SKM-1 (cell line): ENCODE data around the gene L3MBTL1.
"Not testable (repeated sequence)": the region's sequence is repeated elsewhere in the genome, so short reads cannot be mapped to it uniquely, and the experiment has no call there.

Source experiments
- DNase-seq: peaks from one replicate; lab custom pipeline; 2025; ENCODE audit not compliant: unreplicated experiment; lab: John Stamatoyannopoulos, UW

L3MBTL1 gene

DNA sequence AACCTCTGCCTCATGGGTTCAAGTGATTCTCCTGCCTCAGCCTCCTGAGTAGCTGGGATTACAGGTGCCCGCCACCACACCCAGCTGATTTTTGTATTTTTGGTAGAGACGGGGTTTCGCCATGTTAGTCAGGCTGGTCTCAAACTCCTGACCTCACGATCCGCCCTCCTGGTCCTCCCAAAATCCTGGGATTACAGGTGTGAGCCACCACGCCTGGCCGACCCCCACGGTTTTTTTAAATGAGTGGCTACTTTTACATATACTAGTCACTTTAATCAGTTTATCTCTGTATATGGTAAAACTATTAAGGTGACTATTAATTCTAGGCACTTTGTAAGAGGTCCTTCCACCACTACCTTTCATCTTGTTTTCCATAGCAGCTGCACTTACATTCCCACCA lies 5.5 kb upstream of the L3MBTL1 start:
- not testable (repeated sequence) for DNase-seq

GRCh38 chr20:43506238-43506637 lies 1.3 kb upstream of the L3MBTL1 start:
- no peak for DNase-seq

- no peak for DNase-seq
Measured at GRCh38 chr20:43508106-43508505, 609 bp downstream of the L3MBTL1 start.

GRCh38 chr20:43508604-43509040 lies 1.1 kb downstream of the L3MBTL1 start:
- no peak for DNase-seq

GRCh38 chr20:43511879-43512278 lies 4.4 kb downstream of the L3MBTL1 start:
- no peak for DNase-seq

DNA sequence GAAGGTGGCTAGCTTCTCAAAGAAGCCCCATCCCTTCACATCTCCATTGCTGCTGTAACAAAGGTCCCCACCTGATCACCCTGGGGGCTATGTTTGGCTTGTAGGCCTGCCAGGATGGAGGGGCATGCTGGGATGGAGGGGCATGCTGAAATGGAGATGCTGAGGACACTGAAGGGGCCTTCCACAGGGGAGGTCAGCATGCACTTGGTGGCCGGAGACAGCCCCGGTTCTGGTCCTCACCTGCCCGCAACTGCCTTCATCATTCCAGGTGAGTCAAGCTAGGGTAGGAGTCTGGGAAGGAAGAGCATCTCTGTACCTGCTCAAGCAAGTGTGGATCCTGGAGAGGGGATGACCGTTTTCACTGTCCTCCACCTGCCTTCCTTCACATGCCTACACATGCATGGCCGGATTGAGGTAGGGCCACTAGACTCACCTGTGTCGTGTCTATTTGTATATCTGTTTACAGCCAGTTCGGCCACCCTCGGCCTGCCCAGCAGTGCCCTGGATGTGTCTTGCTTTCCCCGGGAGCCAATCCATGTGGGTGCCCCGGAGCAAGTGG lies 6.0 kb downstream of the L3MBTL1 start:
- DNase-seq: no peak

DNA sequence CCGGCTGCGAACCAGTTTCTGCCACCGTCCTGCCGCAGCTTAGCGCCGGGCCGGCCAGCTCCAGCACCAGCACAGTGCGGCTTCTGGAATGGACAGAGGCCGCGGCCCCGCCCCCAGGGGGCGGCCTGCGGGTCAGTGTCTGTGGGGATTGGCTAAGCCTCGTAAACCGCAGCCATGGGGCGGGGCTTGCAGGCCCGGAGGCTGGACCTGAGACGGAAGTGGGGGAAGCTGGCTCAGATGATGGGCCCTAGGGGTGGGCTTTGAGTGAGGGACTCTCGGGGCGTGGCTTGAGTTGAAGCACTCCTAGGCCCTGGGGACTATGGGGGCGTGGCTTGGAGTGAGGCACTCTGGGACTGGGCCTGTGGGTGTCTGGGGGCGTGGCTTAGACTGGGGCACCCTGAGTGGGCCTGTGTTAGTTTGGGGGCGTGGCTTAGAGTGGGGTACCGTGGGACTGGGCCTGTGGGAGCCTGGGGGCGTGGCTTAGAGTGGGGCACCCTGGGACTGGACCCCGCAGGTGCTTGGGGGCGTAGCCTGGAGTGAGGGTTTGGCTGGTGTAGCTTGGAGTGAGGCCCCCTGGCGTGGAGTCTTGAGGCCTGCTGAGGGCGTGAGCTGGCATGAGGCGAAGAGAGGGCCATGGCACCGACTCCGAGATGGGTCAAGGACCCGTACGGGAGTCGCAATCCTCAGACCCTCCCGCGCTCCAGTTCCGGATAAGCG lies 6.6 kb downstream of the L3MBTL1 start:
- peak; percentile 99 for DNase-seq

- DNase-seq: no peak
Measured at GRCh38 chr20:43514648-43514999, 7.1 kb downstream of the L3MBTL1 start.

DNA sequence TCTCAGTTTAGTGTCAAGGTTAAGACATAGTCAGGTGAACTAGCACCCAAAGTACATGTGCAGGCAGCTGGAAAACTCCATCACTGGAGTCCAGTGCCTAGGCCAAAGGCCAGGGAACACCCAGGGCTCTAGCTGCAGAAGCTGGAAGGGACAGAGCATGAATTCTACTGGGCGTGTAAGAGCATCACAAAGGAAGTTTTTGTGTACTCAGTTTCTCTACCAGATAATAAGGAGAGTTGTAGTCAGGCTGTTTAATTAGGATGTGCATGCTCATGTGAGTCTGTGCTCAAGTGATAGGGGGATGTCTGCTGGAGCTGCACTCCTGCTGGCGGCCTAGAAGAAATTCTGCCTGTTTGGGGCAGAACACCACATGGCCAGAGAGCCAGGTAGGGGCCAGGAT lies 8.1 kb downstream of the L3MBTL1 start:
- no peak for DNase-seq

DNA sequence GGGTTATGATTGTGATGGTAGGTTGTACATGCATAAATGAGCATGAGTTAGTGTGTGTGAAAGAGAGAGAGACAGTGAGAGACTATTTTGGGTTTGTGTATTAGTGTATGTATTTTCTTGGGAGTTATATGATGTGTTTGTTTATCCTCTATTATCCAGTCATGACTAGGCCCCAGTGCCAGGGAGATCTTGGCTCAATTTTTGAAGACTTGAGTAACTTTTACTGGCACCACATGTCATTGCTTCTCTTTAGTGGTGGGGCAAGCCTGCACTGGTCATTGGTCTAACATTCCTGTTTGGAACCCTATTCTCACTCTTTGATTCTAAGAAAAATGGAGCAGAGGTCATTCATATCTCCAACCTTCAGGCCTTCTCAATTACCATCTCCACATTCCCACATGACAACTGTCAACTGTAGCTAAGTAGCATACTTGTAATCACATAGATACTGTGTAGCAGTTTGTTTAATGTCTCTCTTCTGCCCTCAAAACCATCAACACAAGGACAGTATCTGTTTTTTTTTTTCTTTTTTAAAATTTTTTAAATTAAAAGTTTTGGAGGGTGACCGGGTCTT lies 8.8 kb downstream of the L3MBTL1 start:
- no peak for DNase-seq

- DNase-seq: no peak
Measured at GRCh38 chr20:43520074-43520630, 12.7 kb downstream of the L3MBTL1 start.

GRCh38 chr20:43525021-43525420 lies 17.5 kb downstream of the L3MBTL1 start:
- DNase-seq: no peak

DNA sequence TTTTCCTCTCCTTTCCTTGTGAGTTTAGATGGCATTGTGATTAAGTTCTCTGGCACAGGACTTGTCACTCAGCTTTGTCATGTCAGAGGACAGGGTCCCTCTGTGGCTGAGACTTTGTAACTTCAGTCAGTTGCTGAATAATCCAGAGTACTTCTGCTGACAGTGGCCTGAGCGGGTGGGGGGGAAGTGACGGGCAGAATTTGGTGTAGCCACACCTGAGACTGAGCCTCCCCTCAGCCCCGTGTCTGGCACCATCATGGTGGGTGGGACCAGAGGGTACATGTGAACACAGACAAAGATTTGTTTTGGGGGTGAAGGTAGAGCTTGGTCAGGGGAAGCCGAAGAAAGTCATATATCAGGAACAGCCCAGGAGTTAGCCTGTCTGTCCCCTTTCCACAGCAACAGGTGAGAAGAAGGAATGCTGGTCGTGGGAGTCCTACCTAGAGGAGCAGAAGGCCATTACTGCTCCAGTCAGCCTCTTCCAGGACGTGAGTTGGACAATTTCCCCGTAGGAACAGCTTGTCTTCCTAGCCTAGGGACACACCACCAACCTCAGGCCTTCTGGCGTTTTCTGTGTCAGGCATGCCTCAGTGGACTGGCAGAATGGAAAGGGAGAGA lies 20.9 kb downstream of the L3MBTL1 start:
- DNase-seq: no peak

GRCh38 chr20:43529051-43529450 lies 21.6 kb downstream of the L3MBTL1 start:
- DNase-seq: no peak

DNA sequence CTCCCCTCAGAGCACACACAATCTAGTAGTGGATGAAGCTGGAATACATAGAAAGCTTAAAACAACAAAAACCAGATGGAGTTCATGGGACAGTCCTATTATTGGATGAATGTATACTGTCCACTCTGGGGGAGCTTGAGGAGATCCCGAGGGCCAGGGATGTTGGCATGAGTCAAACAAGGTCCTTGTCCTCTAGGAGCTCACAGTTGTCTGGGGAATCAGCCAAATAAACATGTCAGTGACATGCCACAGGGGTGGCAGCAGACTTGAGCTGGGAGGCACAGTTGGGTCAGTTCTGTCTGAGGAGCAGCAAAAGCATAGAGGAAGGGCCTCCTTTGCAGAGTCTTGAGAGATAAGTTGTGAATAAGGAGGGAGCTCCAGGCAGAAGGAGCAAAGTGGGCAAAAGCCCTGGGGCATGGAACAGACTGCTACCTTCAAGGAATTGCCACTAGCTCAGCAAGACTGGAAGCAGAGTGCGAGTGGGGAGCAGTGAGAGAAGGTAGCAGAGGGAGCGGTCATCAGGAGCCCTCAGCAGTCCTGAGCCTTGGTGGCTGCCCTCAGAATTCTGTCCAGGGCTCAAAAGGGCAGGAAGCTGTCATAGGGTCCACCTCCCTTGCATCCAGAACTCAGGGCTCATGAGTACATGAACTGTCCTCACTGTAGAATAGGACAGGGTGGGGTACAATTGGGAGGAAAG lies 22.1 kb downstream of the L3MBTL1 start:
- DNase-seq: no peak

- DNase-seq: no peak
Measured at GRCh38 chr20:43530321-43531090, 23.0 kb downstream of the L3MBTL1 start.

- no peak for DNase-seq
Measured at GRCh38 chr20:43531091-43531443, 23.6 kb downstream of the L3MBTL1 start.

GRCh38 chr20:43532416-43533055 lies 25.0 kb downstream of the L3MBTL1 start:
- DNase-seq: no peak

- DNase-seq: no peak
Measured at GRCh38 chr20:43533060-43533459, 25.6 kb downstream of the L3MBTL1 start.

DNA sequence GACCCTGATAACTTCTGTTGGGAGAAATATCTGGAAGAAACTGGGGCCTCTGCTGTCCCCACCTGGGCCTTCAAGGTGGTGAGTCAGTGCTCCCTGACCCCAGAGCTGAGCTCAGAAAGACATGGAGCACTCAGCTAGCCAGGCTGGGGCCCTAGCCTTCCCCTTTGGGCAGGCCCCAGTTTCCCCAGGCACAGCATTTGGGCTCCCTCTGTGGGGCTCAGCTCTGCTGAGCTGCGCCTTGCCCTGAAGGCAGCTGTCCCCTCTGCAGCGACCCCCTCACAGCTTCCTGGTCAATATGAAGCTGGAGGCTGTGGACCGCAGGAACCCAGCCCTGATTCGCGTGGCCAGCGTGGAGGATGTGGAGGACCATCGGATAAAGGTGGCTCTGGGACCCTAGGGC lies 26.5 kb downstream of the L3MBTL1 start:
- no peak for DNase-seq
